Measurements from ENCODE around the gene CDHR5. TPM values are rescaled to one million over a fixed set of nuclear protein-coding genes. Genes with fewer than 3 reads are reported as not detected.

The CDHR5 gene
- total RNA-seq, 4 donors from 2014 or later, result 0.95 to 1.8 TPM; not detected in 2

- Histone ChIP-seq H3K9me3 (no peaks in the 10 kb centered on the region), H3K27me3 (no peaks in the 10 kb centered on the region), H3K36me3 (peaks cover 0 to 90% of the 10 kb centered on the region in 2 donors), H3K27ac (no peak overlapping the region), H3K4me3 (no peak overlapping the region), H3K4me1 (no peaks in the 10 kb centered on the region)
- DNase-seq, result no peak
- TF ChIP-seq POLR2A (IDR thresholded peaks at IDR 0.05), result no peak
- TF ChIP-seq CTCF (IDR thresholded peaks at IDR 0.05 in 4 of 5, conservative IDR thresholded peaks at IDR 0.05 in 1 of 5), result no peak
- no peak for ATAC-seq
- in situ Hi-C loops (cut with MboI; ENCODE audit: low sequenced_read_pairs in 4 of 4), result no loop called here
- intact Hi-C loops (cut with DNase I; ENCODE audit: low total_unique reads), result no loop called here
Observed at GRCh38 chr11:597166-597725, 27.5 kb downstream of the CDHR5 start.

- no peak overlapping the region for H3K27ac ChIP-seq
- no peaks in the 10 kb centered on the region for H3K4me1 ChIP-seq
- peaks cover 0 to 85% of the 10 kb centered on the region in 2 donors for H3K36me3 ChIP-seq
- TF ChIP-seq CTCF (IDR thresholded peaks at IDR 0.05 in 4 of 5, conservative IDR thresholded peaks at IDR 0.05 in 1 of 5) (no peak), POLR2A (IDR thresholded peaks at IDR 0.05) (no peak)
- DNase-seq (no peak), ATAC-seq (no peak)
- intact Hi-C loops (cut with DNase I; ENCODE audit: low total_unique reads), result no loop called here
- in situ Hi-C loops (cut with MboI; ENCODE audit: low sequenced_read_pairs in 4 of 4), result no loop called here
- H3K27me3 ChIP-seq, result no peaks in the 10 kb centered on the region
- no peak overlapping the region for H3K4me3 ChIP-seq
- no peaks in the 10 kb centered on the region for H3K9me3 ChIP-seq
Observed at GRCh38 chr11:596374-596773, 28.4 kb downstream of the CDHR5 start.

- no peak for TF ChIP-seq POLR2A (IDR thresholded peaks at IDR 0.05)
- TF ChIP-seq CTCF (IDR thresholded peaks at IDR 0.05 in 4 of 5, conservative IDR thresholded peaks at IDR 0.05 in 1 of 5), result no peak
- DNase-seq, result no peak
- ATAC-seq, result no peak
- no peaks in the 10 kb centered on the region for H3K9me3 ChIP-seq
- H3K4me1 ChIP-seq, result no peaks in the 10 kb centered on the region
- intact Hi-C loops (cut with DNase I; ENCODE audit: low total_unique reads) (no loop called here), in situ Hi-C loops (cut with MboI; ENCODE audit: low sequenced_read_pairs in 4 of 4) (no loop called here)
- H3K36me3 ChIP-seq, result peaks cover 0 to 83% of the 10 kb centered on the region in 2 donors
- no peak overlapping the region for H3K4me3 ChIP-seq
- no peaks in the 10 kb centered on the region for H3K27me3 ChIP-seq
- H3K27ac ChIP-seq, result no peak overlapping the region
Observed at GRCh38 chr11:595400-595799, 29.4 kb downstream of the CDHR5 start.

- TF ChIP-seq CTCF (IDR thresholded peaks at IDR 0.05 in 4 of 5, conservative IDR thresholded peaks at IDR 0.05 in 1 of 5), result no peak
- no peak for TF ChIP-seq POLR2A (IDR thresholded peaks at IDR 0.05)
- DNase-seq (no peak), ATAC-seq (no peak)
- intact Hi-C loops (cut with DNase I; ENCODE audit: low total_unique reads) (no loop called here), in situ Hi-C loops (cut with MboI; ENCODE audit: low sequenced_read_pairs in 4 of 4) (no loop called here)
- H3K4me1 ChIP-seq, result no peaks in the 10 kb centered on the region
- H3K36me3 ChIP-seq, result peaks cover 0 to 71% of the 10 kb centered on the region in 2 donors
- no peak overlapping the region for H3K27ac ChIP-seq
- no peak overlapping the region for H3K4me3 ChIP-seq
- no peaks in the 10 kb centered on the region for H3K27me3 ChIP-seq
- no peaks in the 10 kb centered on the region for H3K9me3 ChIP-seq
Observed at GRCh38 chr11:593347-593746, 31.4 kb downstream of the CDHR5 start.

GRCh38 chr11:592918-593317 is 31.8 kb downstream of the CDHR5 start:
- no peaks in the 10 kb centered on the region for H3K27me3 ChIP-seq
- DNase-seq (no peak), ATAC-seq (no peak)
- intact Hi-C loops (cut with DNase I; ENCODE audit: low total_unique reads), result no loop called here
- peaks cover 0 to 70% of the 10 kb centered on the region in 2 donors for H3K36me3 ChIP-seq
- in situ Hi-C loops (cut with MboI; ENCODE audit: low sequenced_read_pairs in 4 of 4), result no loop called here
- TF ChIP-seq CTCF (IDR thresholded peaks at IDR 0.05 in 4 of 5, conservative IDR thresholded peaks at IDR 0.05 in 1 of 5) (no peak), POLR2A (IDR thresholded peaks at IDR 0.05) (no peak)
- no peaks in the 10 kb centered on the region for H3K9me3 ChIP-seq
- no peak overlapping the region for H3K4me3 ChIP-seq
- H3K4me1 ChIP-seq, result no peaks in the 10 kb centered on the region
- no peak overlapping the region for H3K27ac ChIP-seq

Data from gastrocnemius medialis (tissue), 4 donors.